H9 (cell line): ENCODE results near the gene GRAP2. TPM values are rescaled to one million over a fixed set of nuclear protein-coding genes. Genes with fewer than 3 reads are reported as not detected.

Experiments
- DNase-seq: peaks from one replicate; pipeline ENCODE4 v3.0.0-alpha.2; 2017
- H2AFZ ChIP-seq: one replicate; pipeline ENCODE4 v1.6.1; 2013; ENCODE audit warnings: mild to moderate bottlenecking, low read length, control low read depth, moderate library complexity
- H2AK5ac ChIP-seq: 2 replicates; pipeline ENCODE4 v1.6.1; 2013; ENCODE audit warnings: low read length, control low read depth, mixed read lengths; ENCODE audit not compliant: insufficient read length
- H2BK120ac ChIP-seq: one replicate; pipeline ENCODE4 v1.6.1; 2013; ENCODE audit warnings: low read depth, mild to moderate bottlenecking, low read length, control low read depth, inconsistent platforms; ENCODE audit not compliant: poor library complexity, severe bottlenecking
- H2BK12ac ChIP-seq: 2 replicates; pipeline ENCODE4 v1.6.1; 2013; ENCODE audit warnings: low read length, control low read depth, mixed read lengths, low read depth; ENCODE audit not compliant: insufficient read length
- H2BK15ac ChIP-seq: 2 replicates; pipeline ENCODE4 v1.6.1; 2013; ENCODE audit warnings: low read depth, low read length, control low read depth
- H2BK20ac ChIP-seq: one replicate; pipeline ENCODE4 v1.6.1; 2013; ENCODE audit warnings: low read depth, mild to moderate bottlenecking, low read length, control low read depth, inconsistent platforms; ENCODE audit not compliant: poor library complexity, severe bottlenecking
- H2BK5ac ChIP-seq: 2 replicates; pipeline ENCODE4 v1.6.1; 2013; ENCODE audit warnings: low read length, control low read depth, mixed read lengths; ENCODE audit not compliant: insufficient read length
- H3K14ac ChIP-seq: 2 replicates; pipeline ENCODE4 v1.6.1; 2013; ENCODE audit warnings: low read length, control low read depth; ENCODE audit not compliant: insufficient read depth
- H3K18ac ChIP-seq: 2 replicates; pipeline ENCODE4 v1.6.1; 2013; ENCODE audit warnings: low read depth, mild to moderate bottlenecking, mixed read lengths, low read length, control low read depth; ENCODE audit not compliant: insufficient read length
- H3K23ac ChIP-seq: 2 replicates; pipeline ENCODE4 v1.6.1; 2013; ENCODE audit warnings: low read length, control low read depth, mixed read lengths, low read depth; ENCODE audit not compliant: insufficient read length
- H3K23me2 ChIP-seq: 2 replicates; pipeline ENCODE4 v1.6.1; 2013; ENCODE audit warnings: low read depth, mild to moderate bottlenecking, mixed read lengths, low read length, control low read depth; ENCODE audit not compliant: insufficient read length, poor library complexity, severe bottlenecking
- H3K27ac ChIP-seq: 2 replicates; pipeline ENCODE4 v1.5.1; 2013; ENCODE audit warnings: low read length, control low read depth, mixed read lengths, low read depth; ENCODE audit not compliant: insufficient read length
- H3K27me3 ChIP-seq: 2 replicates; pipeline ENCODE4 v1.6.1; 2013; ENCODE audit warnings: low read length, control low read depth, inconsistent platforms; ENCODE audit not compliant: insufficient read depth
- H3K4ac ChIP-seq: 2 replicates; pipeline ENCODE4 v1.6.1; 2013; ENCODE audit warnings: low read depth, mild to moderate bottlenecking, control low read depth, inconsistent platforms, low read length, moderate library complexity
- H3K4me1 ChIP-seq: 2 replicates; pipeline ENCODE4 v1.6.1; 2013; ENCODE audit warnings: low read length, control low read depth, inconsistent platforms; ENCODE audit not compliant: insufficient read depth
- H3K4me2 ChIP-seq: 2 replicates; pipeline ENCODE4 v1.6.1; 2013; ENCODE audit warnings: low read length, control low read depth, mixed read lengths; ENCODE audit not compliant: insufficient read length, insufficient read depth
- H3K56ac ChIP-seq: 2 replicates; pipeline ENCODE4 v1.6.1; 2013; ENCODE audit warnings: low read depth, mild to moderate bottlenecking, mixed read lengths, low read length, control low read depth; ENCODE audit not compliant: insufficient read length
- H3K79me1 ChIP-seq: 2 replicates; pipeline ENCODE4 v1.6.1; 2013; ENCODE audit warnings: low read depth, mild to moderate bottlenecking, moderate library complexity, low read length, control low read depth, inconsistent platforms; ENCODE audit not compliant: insufficient read depth, poor library complexity, severe bottlenecking
- H3K79me2 ChIP-seq: 2 replicates; pipeline ENCODE4 v1.6.1; 2013; ENCODE audit warnings: low read length, control low read depth, inconsistent platforms; ENCODE audit not compliant: insufficient read depth
- H3K9ac ChIP-seq: 2 replicates; pipeline ENCODE4 v1.6.1; 2013; ENCODE audit warnings: low read length, control low read depth, mixed read lengths; ENCODE audit not compliant: insufficient read length; ENCODE audit errors: extremely low read depth
- H3K9me3 ChIP-seq: one replicate; pipeline ENCODE4 v1.6.1; 2013; ENCODE audit warnings: low read depth, low read length, inconsistent platforms; ENCODE audit not compliant: control insufficient read depth
- H3T11ph ChIP-seq: one replicate; pipeline ENCODE4 v1.6.1; 2013; ENCODE audit warnings: mild to moderate bottlenecking, low read length, control low read depth, inconsistent platforms
- H4K20me1 ChIP-seq: one replicate; pipeline ENCODE4 v1.6.1; 2013; ENCODE audit not compliant: control insufficient read depth, insufficient read length, insufficient read depth
- H4K5ac ChIP-seq: 2 replicates; pipeline ENCODE4 v1.6.1; 2013; ENCODE audit warnings: low read depth, mild to moderate bottlenecking, mixed read lengths, low read length, control low read depth; ENCODE audit not compliant: insufficient read length
- H4K8ac ChIP-seq: replicated peaks from 2 replicates; pipeline ENCODE4 v1.6.1; 2013; ENCODE audit warnings: low read length, control low read depth, mixed read lengths, low read depth; ENCODE audit not compliant: insufficient read length
- H4K91ac ChIP-seq: 2 replicates; pipeline ENCODE4 v1.6.1; 2013; ENCODE audit warnings: low read depth, mild to moderate bottlenecking, moderate library complexity, mixed read lengths, low read length, control low read depth; ENCODE audit not compliant: insufficient read length
- H3K27ac Mint-ChIP-seq, 3 experiments: 2 replicates in 2 of 3; 3 replicates in 1 of 3; pipeline ENCODE4 v1.8.0; 2020 to 2021; ENCODE audit warnings: mixed read lengths in 3 of 3, mild to moderate bottlenecking in 1 of 3, moderate library complexity in 1 of 3
- H3K27me3 Mint-ChIP-seq: 2 replicates; pipeline ENCODE4 v1.8.0; 2021; ENCODE audit warnings: low read depth, mild to moderate bottlenecking, moderate library complexity, mixed read lengths
- H3K36me3 Mint-ChIP-seq, 3 experiments: 2 replicates in 2 of 3; 3 replicates in 1 of 3; pipeline ENCODE4 v1.8.0; 2020 to 2021; ENCODE audit warnings: low read depth in 3 of 3, mixed read lengths in 3 of 3; ENCODE audit not compliant: insufficient read depth in 1 of 3
- H3K4me1 Mint-ChIP-seq, 2 experiments: 2 replicates each; pipeline ENCODE4 v1.8.0; 2020; ENCODE audit warnings: mixed read lengths in 2 of 2
- H3K4me3 Mint-ChIP-seq, 2 experiments: 2 replicates in 1 of 2; 3 replicates in 1 of 2; pipeline ENCODE4 v1.8.0; 2020 to 2021; ENCODE audit warnings: mild to moderate bottlenecking in 2 of 2, mixed read lengths in 2 of 2, moderate library complexity in 1 of 2
- H3K9me3 Mint-ChIP-seq, 2 experiments: 2 replicates in 1 of 2; 3 replicates in 1 of 2; pipeline ENCODE4 v1.8.0; 2020; ENCODE audit warnings: mild to moderate bottlenecking in 2 of 2, mixed read lengths in 2 of 2, moderate library complexity in 1 of 2
- CTCF ChIP-seq: fragments of 200-600 bp; sonication (generic); conservative IDR thresholded peaks from 3 replicates; pipeline ENCODE4 v1.8.0; 2021; ENCODE audit warnings: antibody characterized with exemption, mild to moderate bottlenecking
- WGBS: extraction: QIAGEN DNeasy Blood & Tissue Kit; methylation state at CpG from one replicate; pipeline ENCODE4 v1.1.7; 2013; ENCODE audit warnings: missing lambda C conversion rate, low lambda C conversion rate, mixed read lengths; ENCODE audit not compliant: insufficient read length; ENCODE audit errors: extremely low coverage; 5-methylcytosine and 5-hydroxymethylcytosine counted together
- total RNA-seq: library from RNA; stranded (reverse); gene quantifications from 2 replicates; pipeline ENCODE4 v1.2.1, GENCODE V29; 2021

The GRAP2 gene
- total RNA-seq, 1 experiment from 2014 or later: not detected

- no peak overlapping the region for H2AK5ac ChIP-seq
- no peaks in the 10 kb centered on the region for H3K23me2 ChIP-seq
- no peak overlapping the region for H3K4ac ChIP-seq
- no peak for DNase-seq
- no peak overlapping the region for H2BK20ac ChIP-seq
- no peak overlapping the region for H2BK5ac ChIP-seq
- peaks cover 2% of the 10 kb centered on the region; the same call in 1 of the 2 replicates for H3K4me1 ChIP-seq
- H3K9me3 ChIP-seq: no peaks in the 10 kb centered on the region
- H3K27me3 ChIP-seq: no peaks in the 10 kb centered on the region
- H4K20me1 ChIP-seq: no peaks in the 10 kb centered on the region
- H4K91ac ChIP-seq: no peak overlapping the region
- Mint-ChIP-seq H3K4me3 (no peak overlapping the region), H3K27ac (no peak overlapping the region), H3K4me1 (peaks cover 47 to 57% of the 10 kb centered on the region in 2 experiments), H3K36me3 (no peaks in the 10 kb centered on the region), H3K9me3 (no peaks in the 10 kb centered on the region), H3K27me3 (no peaks in the 10 kb centered on the region)
- H3K79me2 ChIP-seq: no peaks in the 10 kb centered on the region
- H3K18ac ChIP-seq: no peak overlapping the region
- no peak overlapping the region for H4K8ac ChIP-seq
- no peak overlapping the region for H2BK120ac ChIP-seq
- H3K56ac ChIP-seq: no peak overlapping the region
- no peak overlapping the region for H3K4me2 ChIP-seq
- no peak overlapping the region for H3K14ac ChIP-seq
- no peaks in the 10 kb centered on the region for H3K79me1 ChIP-seq
- no peak overlapping the region for H2AFZ ChIP-seq
- H2BK12ac ChIP-seq: no peak overlapping the region
- H3K23ac ChIP-seq: no peak overlapping the region
- H3K27ac ChIP-seq: no peak overlapping the region
- WGBS: no CpG with 5 or more reads among the region's 6 CpGs
- TF ChIP-seq CTCF: no peak
- no peak overlapping the region for H2BK15ac ChIP-seq
- no peak overlapping the region for H3T11ph ChIP-seq
- no peak overlapping the region for H3K9ac ChIP-seq
- H4K5ac ChIP-seq: no peak overlapping the region
Measured at GRCh38 chr22:39936523-39937145, 35.8 kb downstream of the GRAP2 start.
